ENCODE results near the gene CSGALNACT2.

DNA sequence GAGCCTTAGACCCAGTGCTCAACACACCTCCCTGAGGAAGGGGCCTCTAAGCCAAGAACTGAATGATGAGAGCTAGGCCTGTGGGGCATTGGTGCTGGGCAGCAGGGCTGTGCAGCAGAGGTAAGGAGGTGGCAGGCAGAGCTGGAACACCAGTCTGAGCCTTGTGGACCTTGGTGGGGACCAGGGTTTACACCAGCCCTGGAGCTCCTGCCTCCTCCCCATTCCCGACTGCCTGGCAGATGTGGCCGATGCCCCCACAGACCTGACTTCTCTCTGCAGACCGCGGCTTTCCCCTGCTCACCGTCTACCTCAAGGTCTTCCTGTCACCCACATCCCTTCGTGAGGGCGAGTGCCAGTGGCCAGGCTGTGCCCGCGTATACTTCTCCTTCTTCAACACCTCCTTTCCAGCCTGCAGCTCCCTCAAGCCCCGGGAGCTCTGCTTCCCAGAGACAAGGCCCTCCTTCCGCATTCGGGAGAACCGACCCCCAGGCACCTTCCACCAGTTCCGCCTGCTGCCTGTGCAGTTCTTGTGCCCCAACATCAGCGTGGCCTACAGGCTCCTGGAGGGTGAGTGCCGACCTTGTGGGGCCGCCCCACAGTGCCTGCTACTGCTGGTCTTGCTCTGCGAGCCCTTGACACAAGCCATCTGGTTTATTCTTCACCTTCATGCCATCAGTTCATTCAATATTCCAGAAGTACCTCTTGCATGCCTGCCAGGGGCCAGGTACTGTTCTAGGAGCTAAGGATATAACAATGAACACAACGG lies 36.0 kb upstream of the CSGALNACT2 start:
- no peak for TF ChIP-seq POLR2AphosphoS5 (IDR thresholded peaks at IDR 0.05; ENCODE audit: low read depth, low read length)
- TF ChIP-seq, protein P1, sequence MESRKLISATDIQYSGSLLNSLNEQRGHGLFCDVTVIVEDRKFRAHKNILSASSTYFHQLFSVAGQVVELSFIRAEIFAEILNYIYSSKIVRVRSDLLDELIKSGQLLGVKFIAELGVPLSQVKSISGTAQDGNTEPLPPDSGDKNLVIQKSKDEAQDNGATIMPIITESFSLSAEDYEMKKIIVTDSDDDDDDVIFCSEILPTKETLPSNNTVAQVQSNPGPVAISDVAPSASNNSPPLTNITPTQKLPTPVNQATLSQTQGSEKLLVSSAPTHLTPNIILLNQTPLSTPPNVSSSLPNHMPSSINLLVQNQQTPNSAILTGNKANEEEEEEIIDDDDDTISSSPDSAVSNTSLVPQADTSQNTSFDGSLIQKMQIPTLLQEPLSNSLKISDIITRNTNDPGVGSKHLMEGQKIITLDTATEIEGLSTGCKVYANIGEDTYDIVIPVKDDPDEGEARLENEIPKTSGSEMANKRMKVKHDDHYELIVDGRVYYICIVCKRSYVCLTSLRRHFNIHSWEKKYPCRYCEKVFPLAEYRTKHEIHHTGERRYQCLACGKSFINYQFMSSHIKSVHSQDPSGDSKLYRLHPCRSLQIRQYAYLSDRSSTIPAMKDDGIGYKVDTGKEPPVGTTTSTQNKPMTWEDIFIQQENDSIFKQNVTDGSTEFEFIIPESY (IDR thresholded peaks at IDR 0.05; ENCODE audit: borderline replicate concordance, low read depth), result no peak
- no peak for TF ChIP-seq YY1 (IDR thresholded peaks at IDR 0.05; ENCODE audit: low read depth)
- TF ChIP-seq, protein P2, sequence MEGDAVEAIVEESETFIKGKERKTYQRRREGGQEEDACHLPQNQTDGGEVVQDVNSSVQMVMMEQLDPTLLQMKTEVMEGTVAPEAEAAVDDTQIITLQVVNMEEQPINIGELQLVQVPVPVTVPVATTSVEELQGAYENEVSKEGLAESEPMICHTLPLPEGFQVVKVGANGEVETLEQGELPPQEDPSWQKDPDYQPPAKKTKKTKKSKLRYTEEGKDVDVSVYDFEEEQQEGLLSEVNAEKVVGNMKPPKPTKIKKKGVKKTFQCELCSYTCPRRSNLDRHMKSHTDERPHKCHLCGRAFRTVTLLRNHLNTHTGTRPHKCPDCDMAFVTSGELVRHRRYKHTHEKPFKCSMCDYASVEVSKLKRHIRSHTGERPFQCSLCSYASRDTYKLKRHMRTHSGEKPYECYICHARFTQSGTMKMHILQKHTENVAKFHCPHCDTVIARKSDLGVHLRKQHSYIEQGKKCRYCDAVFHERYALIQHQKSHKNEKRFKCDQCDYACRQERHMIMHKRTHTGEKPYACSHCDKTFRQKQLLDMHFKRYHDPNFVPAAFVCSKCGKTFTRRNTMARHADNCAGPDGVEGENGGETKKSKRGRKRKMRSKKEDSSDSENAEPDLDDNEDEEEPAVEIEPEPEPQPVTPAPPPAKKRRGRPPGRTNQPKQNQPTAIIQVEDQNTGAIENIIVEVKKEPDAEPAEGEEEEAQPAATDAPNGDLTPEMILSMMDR (IDR thresholded peaks at IDR 0.05), result no peak

All from SK-N-SH (cell line).